ENCODE results near the gene PACRG.

- TF ChIP-seq POLR2A (IDR thresholded peaks at IDR 0.05), result no peak
- TF ChIP-seq CTCF (IDR thresholded peaks at IDR 0.05), result no peak
- TF ChIP-seq POLR2AphosphoS5 (IDR thresholded peaks at IDR 0.05), result no peak
Observed at GRCh38 chr6:163187201-163187600, 459.4 kb downstream of the PACRG start.

All from prostate gland (tissue), 2 donors.